ENCODE data around the gene NRG3.

DNA sequence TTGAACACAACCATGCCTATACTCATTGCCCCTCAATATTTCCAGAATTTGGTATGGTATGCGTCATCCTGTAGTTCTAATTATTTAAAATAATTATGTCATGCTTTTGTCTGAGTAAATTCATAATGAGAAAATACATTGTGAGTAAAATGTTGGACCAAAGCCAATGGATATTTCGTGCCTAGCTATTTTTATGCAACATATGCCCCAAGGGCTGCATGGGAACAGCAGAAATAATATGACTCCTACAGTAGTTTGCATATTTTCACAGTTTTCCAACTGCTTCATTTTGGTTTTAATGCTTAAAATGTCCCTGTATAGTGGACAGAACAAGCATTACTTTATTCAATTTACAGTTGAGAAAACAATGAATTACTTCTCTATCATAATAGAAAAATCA lies 1148.7 kb downstream of the NRG3 start:
- TF ChIP-seq, protein P1, sequence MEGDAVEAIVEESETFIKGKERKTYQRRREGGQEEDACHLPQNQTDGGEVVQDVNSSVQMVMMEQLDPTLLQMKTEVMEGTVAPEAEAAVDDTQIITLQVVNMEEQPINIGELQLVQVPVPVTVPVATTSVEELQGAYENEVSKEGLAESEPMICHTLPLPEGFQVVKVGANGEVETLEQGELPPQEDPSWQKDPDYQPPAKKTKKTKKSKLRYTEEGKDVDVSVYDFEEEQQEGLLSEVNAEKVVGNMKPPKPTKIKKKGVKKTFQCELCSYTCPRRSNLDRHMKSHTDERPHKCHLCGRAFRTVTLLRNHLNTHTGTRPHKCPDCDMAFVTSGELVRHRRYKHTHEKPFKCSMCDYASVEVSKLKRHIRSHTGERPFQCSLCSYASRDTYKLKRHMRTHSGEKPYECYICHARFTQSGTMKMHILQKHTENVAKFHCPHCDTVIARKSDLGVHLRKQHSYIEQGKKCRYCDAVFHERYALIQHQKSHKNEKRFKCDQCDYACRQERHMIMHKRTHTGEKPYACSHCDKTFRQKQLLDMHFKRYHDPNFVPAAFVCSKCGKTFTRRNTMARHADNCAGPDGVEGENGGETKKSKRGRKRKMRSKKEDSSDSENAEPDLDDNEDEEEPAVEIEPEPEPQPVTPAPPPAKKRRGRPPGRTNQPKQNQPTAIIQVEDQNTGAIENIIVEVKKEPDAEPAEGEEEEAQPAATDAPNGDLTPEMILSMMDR (IDR thresholded peaks at IDR 0.05): no peak
- TF ChIP-seq POLR2A (IDR thresholded peaks at IDR 0.05): no peak
